Astrocyte of the spinal cord (primary cell): Measurements from ENCODE around the gene EXOC6B.

Experiments
- DNase-seq: peaks from one replicate; pipeline ENCODE4 v3.0.0; 2011; ENCODE audit warnings: low read depth, low spot score
- H3K4me3 ChIP-seq: 2 replicates; pipeline ENCODE4 v1.5.1; 2011; ENCODE audit warnings: low read depth, mild to moderate bottlenecking, low read length, moderate library complexity
- CTCF ChIP-seq: IDR thresholded peaks from 2 replicates; pipeline ENCODE4 v1.5.1; 2012; ENCODE audit warnings: low read depth, mild to moderate bottlenecking, low read length, inconsistent platforms
- in situ Hi-C: cut with HindIII; loops from 2 replicates; pipeline ENCODE4 v1.10.0; 2017; ENCODE audit warnings: low sequenced_read_pairs

The EXOC6B gene

DNA sequence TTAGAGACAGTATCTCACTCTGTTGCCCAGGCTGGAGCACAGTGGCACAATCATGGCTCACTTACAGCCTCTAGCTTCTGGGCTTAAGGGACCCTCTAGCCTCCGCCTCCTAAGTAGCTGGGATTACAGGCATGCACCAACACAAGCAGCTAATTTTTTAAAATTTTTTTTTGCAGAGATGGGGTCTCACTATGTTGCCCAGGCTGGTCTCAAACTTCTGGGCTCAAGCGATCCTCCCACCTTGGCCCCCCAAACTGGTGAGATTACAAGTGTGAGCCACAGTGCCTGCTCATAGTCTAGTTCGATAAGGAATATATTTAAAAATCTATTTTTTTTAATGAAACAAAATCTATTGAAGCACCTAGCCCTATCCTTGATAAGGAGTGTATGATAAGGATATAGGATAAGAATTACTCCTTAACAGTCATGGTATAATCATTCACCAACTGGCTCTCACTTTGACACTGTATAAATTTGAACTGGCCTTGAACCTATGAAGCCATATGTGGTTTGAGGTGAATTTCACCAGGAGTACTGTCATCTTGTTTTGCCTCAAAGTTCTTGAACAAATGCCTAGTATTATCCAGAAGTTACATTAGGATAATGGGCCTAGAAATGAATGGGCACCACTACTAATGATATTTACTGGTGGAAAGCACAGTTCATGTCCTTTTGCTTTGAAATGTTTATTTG, 71.1 kb downstream of the EXOC6B start:
- no peak for DNase-seq
- no peak for TF ChIP-seq CTCF
- in situ Hi-C loops, result no loop called here
- no peak overlapping the region for H3K4me3 ChIP-seq

DNA sequence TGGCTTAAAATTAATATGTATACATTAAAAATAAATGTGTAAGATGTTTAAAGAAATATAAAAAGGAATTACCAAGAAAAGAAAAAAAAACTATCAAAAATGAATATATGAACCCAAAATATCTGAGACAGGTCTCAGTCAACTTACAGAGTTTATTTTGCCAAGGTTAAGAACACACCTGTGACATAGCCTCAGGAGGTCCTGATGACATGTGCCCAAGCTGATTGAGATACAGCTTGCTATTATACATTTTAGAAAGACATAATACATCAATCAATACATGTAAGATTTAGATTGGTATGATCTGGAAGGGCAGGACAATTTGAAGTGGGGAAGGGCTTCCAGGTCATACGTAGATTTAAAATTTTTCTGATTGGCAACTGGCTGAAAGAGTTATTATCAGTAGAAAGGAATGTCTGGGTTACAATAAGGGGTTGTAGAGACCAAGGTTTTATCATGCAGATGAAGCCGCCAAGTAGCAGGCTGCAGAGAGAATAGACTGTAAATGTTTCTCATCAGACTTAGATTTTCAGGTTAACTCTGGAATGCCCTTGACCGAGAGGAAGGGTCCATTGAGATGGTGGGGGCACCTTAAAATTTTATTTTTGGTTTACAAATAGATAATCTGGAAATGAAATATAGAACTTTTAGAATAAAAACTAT, 74.7 kb downstream of the EXOC6B start:
- H3K4me3 ChIP-seq, result no peak overlapping the region
- in situ Hi-C loops, result no loop called here
- DNase-seq, result no peak
- no peak for TF ChIP-seq CTCF

DNA sequence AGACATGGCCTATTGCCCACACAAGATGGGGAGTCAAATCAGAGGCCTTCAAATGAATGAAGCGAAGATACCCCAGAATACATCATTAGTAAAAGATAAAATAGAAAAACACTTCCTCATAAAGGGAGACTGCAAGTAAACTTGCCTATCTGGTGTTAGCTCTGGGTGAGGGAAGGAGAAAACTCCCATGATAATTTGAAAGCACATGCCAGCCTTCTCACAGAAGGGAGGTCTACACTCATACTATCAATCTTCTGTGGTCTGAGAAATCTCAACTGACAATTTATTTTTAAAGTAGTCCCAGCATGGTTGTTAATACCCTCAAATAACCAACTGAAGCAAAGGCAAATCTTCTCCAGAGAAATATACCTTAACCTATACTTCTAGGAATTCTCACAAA, 75.4 kb downstream of the EXOC6B start:
- no peak for TF ChIP-seq CTCF
- in situ Hi-C loops, result no loop called here
- no peak for DNase-seq
- no peak overlapping the region for H3K4me3 ChIP-seq

GRCh38 chr2:72747344-72747743, 78.5 kb downstream of the EXOC6B start:
- TF ChIP-seq CTCF, result no peak
- in situ Hi-C loops, result no loop called here
- no peak overlapping the region for H3K4me3 ChIP-seq
- DNase-seq, result no peak

DNA sequence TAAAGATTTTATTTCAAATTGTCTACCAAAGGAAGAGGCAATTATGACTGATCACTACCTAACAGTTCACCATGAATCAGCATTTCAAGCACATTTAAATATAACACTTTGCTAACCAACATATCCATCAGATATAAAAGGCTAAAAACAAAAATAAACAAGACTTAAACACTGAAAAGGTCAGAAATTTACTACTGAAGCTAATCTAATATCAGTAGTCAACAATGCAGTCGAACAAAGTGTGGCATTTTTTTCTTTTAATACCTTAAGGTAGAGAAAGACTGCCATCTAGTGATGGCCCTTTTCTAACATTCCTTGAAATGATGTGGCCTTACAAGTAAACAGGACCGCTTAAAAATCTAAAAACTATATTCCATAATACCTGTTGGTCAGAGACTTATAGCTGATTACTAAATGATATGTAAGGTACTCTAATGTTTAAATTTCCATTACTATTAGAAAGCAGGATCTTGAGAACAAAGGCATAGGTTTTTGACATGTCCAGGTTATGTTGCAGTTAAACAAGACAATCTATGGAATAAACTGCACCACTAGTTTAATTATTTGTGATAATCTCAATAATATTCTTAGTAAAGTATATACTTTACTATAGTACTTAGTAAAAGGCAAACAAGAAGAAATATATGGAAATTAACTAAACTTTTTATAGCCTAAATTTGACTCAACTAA, 80.0 kb downstream of the EXOC6B start:
- in situ Hi-C loops, result no loop called here

GRCh38 chr2:72744049-72744448, 81.8 kb downstream of the EXOC6B start:
- peak; percentile 22 for DNase-seq

More for the DNA sequence above, 80.0 kb downstream of the EXOC6B start:
- TF ChIP-seq CTCF, result peak; percentile 64
- peak; percentile 78 for DNase-seq
- no peak overlapping the region for H3K4me3 ChIP-seq

More at GRCh38 chr2:72744049-72744448, 81.8 kb downstream of the EXOC6B start:
- TF ChIP-seq CTCF, result no peak
- no peak overlapping the region for H3K4me3 ChIP-seq
- in situ Hi-C loops, result no loop called here
